ENCODE data around the gene LRP2BP. TPM values are rescaled to one million over a fixed set of nuclear protein-coding genes. Genes with fewer than 3 reads are reported as not detected.

The LRP2BP gene
- total RNA-seq, 4 donors from 2014 or later, result 1.7 to 5.5 (median 3.4) TPM

DNA sequence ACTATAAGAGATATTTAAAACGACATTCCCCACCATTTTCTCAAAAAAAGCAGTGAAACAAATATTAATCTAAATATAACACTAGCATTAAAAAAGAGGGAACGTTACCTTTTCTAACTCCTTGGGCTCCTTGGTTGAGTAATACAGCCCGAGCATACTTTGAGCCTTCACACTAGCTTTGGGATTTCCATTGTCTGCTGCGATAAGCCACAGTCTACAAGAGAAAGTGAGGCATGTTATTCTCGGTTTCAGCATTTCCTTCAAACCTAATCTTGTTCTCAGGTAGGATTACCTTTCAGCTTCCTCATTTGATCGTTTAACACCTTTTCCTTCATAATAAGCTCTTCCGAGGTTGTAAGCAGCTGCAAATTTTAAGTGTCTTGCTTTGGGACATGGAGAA lies 21.7 kb downstream of the LRP2BP start:
- Histone ChIP-seq H3K4me3 (no peak overlapping the region), H3K36me3 (peaks cover 0 to 39% (median 0%) of the 10 kb centered on the region in 3 donors), H3K4me1 (no peaks in the 10 kb centered on the region), H3K9me3 (no peaks in the 10 kb centered on the region), H3K27ac (no peak overlapping the region), H3K27me3 (no peaks in the 10 kb centered on the region)
- WGBS, 2 donors, result 89 to 91% methylated on average over 7 of the region's 7 CpGs
- DNase-seq (ENCODE audit: low spot score in 2 of 2), result no peak
- TF ChIP-seq EP300 (IDR thresholded peaks at IDR 0.05), result no peak

DNA sequence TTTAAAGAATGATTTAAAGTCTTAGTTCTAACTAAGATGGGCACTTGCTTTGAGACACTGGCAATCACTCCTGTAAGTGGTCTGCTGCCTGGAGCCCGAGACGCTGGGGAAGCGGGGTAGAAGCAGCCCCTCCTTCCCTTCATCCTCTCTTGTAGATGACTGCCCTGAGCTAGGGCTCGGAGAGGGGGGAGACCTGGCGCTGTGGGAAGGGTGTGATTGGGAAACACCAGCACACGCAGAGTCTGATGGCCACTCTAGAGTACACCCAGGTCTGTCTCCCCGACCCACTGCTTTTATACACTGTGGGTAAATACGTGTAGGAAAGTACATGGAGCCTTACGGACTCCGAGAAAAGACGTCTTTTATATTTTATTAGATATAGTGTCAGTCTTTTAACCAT lies 24.0 kb downstream of the LRP2BP start:
- no peaks in the 10 kb centered on the region for H3K9me3 ChIP-seq

DNA sequence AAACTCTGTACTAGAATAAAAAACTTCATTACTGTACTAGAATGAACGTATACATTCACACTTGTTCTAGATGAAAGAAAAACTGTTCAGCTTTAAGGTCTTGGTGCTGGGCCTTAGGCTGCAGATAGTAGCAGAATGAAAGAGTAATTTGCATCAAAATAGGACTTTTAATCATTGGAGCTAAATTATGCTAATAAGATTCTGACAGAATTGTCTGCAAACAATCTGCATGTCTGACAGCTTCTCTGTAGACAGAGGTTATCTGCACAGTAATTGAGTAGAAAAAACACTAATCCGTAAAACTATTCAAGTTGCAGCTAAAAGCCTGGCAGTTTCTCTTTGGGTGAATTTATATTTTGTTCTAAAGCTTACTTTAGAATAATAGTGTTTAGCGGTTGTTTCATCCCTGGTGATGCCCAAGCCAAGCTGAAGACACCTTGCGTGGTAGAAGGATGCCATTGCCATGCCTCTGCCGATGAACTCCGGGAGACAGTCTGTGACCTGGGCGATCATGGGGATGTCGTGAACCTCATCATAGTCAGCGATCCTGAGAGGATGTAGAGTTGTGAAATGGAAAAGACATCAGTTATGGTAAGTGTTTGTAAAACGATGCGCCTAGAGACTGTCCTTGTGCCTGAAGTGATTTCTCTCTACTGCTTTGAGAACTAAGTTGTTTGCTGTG lies 25.3 kb downstream of the LRP2BP start:
- Histone ChIP-seq H3K36me3 (peaks cover 0 to 42% (median 0%) of the 10 kb centered on the region in 3 donors), H3K27ac (no peak overlapping the region), H3K4me3 (no peak overlapping the region), H3K4me1 (no peaks in the 10 kb centered on the region), H3K9me3 (no peaks in the 10 kb centered on the region), H3K27me3 (no peaks in the 10 kb centered on the region)
- WGBS, 2 donors, result 90 to 94% methylated on average over 11 of the region's 11 CpGs
- TF ChIP-seq POLR2A (IDR thresholded peaks at IDR 0.05), result no peak
- TF ChIP-seq CTCF (IDR thresholded peaks at IDR 0.05), result no peak
- no peak for TF ChIP-seq EP300 (IDR thresholded peaks at IDR 0.05)
- no peak for DNase-seq (ENCODE audit: low spot score in 2 of 2)

More for the DNA sequence above, 24.0 kb downstream of the LRP2BP start:
- WGBS, 2 donors, result 85 to 91% methylated on average over 11 of the region's 11 CpGs
- TF ChIP-seq CTCF (IDR thresholded peaks at IDR 0.05), result no peak
- no peak for TF ChIP-seq POLR2A (IDR thresholded peaks at IDR 0.05)
- no peak for TF ChIP-seq EP300 (IDR thresholded peaks at IDR 0.05)
- Histone ChIP-seq H3K4me3 (no peak overlapping the region), H3K36me3 (peaks cover 0 to 42% (median 0%) of the 10 kb centered on the region in 3 donors), H3K4me1 (no peaks in the 10 kb centered on the region), H3K27ac (no peak overlapping the region), H3K27me3 (no peaks in the 10 kb centered on the region)
- DNase-seq (ENCODE audit: low spot score in 2 of 2), result no peak

GRCh38 chr4:185369731-185370130 lies 26.0 kb downstream of the LRP2BP start:
- no peak for TF ChIP-seq EP300 (IDR thresholded peaks at IDR 0.05)
- TF ChIP-seq POLR2A (IDR thresholded peaks at IDR 0.05), result no peak
- no peak for TF ChIP-seq CTCF (IDR thresholded peaks at IDR 0.05)

GRCh38 chr4:185364886-185365285 lies 30.8 kb downstream of the LRP2BP start:
- Histone ChIP-seq H3K4me3 (no peak overlapping the region), H3K4me1 (no peaks in the 10 kb centered on the region), H3K9me3 (no peaks in the 10 kb centered on the region), H3K36me3 (peaks cover 0 to 9% (median 0%) of the 10 kb centered on the region in 3 donors), H3K27ac (no peak overlapping the region), H3K27me3 (no peaks in the 10 kb centered on the region)
- no peak for DNase-seq (ENCODE audit: low spot score in 2 of 2)
- TF ChIP-seq EP300 (IDR thresholded peaks at IDR 0.05) (no peak), POLR2A (IDR thresholded peaks at IDR 0.05) (no peak), CTCF (IDR thresholded peaks at IDR 0.05) (no peak)
- WGBS, 2 donors, result 87 to 95% methylated on average over 5 of the region's 5 CpGs

More at GRCh38 chr4:185369731-185370130, 26.0 kb downstream of the LRP2BP start:
- Histone ChIP-seq H3K27me3 (no peaks in the 10 kb centered on the region), H3K4me3 (no peak overlapping the region), H3K36me3 (peaks cover 0 to 42% (median 0%) of the 10 kb centered on the region in 3 donors), H3K9me3 (no peaks in the 10 kb centered on the region), H3K27ac (no peak overlapping the region), H3K4me1 (no peaks in the 10 kb centered on the region)
- WGBS, 2 donors, result 57 to 58% methylated on average over 3 of the region's 3 CpGs
- DNase-seq (ENCODE audit: low spot score in 2 of 2), result no peak
